Stimulated activated CD4-positive, alpha-beta T cell treated with anti-CD3 and anti-CD28 coated beads, Interleukin-12 subunit alpha, Interleukin-12 subunit beta, amount 100 ng/mL, for 48 hours (primary cell): ENCODE results near the gene SERP2.

Experiments used
- DNase-seq, 3 donors: peaks; one replicate each; pipeline ENCODE4 v3.0.0-alpha.2; 2020; ENCODE audit warnings: low read depth in 2 of 3, low spot score in 1 of 3

The SERP2 gene

GRCh38 chr13:44386913-44387556 is 13.4 kb downstream of the SERP2 start:
- DNase-seq: no peak

GRCh38 chr13:44388427-44389059 is 14.9 kb downstream of the SERP2 start:
- no peak for DNase-seq

- no peak for DNase-seq
Measured at GRCh38 chr13:44389060-44389666, 15.5 kb downstream of the SERP2 start.

- DNase-seq: no peak
Measured at GRCh38 chr13:44389876-44390275, 16.3 kb downstream of the SERP2 start.

- DNase-seq: no peak
Measured at GRCh38 chr13:44393391-44393790, 19.8 kb downstream of the SERP2 start.

- DNase-seq: no peak
Measured at GRCh38 chr13:44394658-44395057, 21.0 kb downstream of the SERP2 start.

- DNase-seq: no peak
Measured at GRCh38 chr13:44395976-44396694, 22.5 kb downstream of the SERP2 start.

- DNase-seq: no peak
Measured at GRCh38 chr13:44396701-44397580, 23.3 kb downstream of the SERP2 start.

GRCh38 chr13:44397766-44398223 is 24.2 kb downstream of the SERP2 start:
- DNase-seq: no peak

- no peak for DNase-seq
Measured at GRCh38 chr13:44398606-44399005, 25.0 kb downstream of the SERP2 start.

- DNase-seq: no peak
Measured at GRCh38 chr13:44399074-44399473, 25.4 kb downstream of the SERP2 start.

GRCh38 chr13:44400736-44401135 is 27.1 kb downstream of the SERP2 start:
- DNase-seq: no peak

- DNase-seq: no peak
Measured at GRCh38 chr13:44401577-44401976, 28.0 kb downstream of the SERP2 start.

GRCh38 chr13:44402899-44403445 is 29.3 kb downstream of the SERP2 start:
- DNase-seq: no peak

GRCh38 chr13:44403461-44404056 is 29.9 kb downstream of the SERP2 start:
- no peak for DNase-seq

- DNase-seq: no peak
Measured at GRCh38 chr13:44404261-44405132, 30.9 kb downstream of the SERP2 start.

GRCh38 chr13:44406617-44407016 is 33.0 kb downstream of the SERP2 start:
- DNase-seq: no peak

GRCh38 chr13:44407379-44407778 is 33.8 kb downstream of the SERP2 start:
- no peak for DNase-seq

GRCh38 chr13:44407891-44408290 is 34.3 kb downstream of the SERP2 start:
- no peak for DNase-seq
